ENCODE data around the gene CAMK2D. TPM values are rescaled to one million over a fixed set of nuclear protein-coding genes. Genes with fewer than 3 reads are reported as not detected.

Gene CAMK2D
- total and polyA plus RNA-seq, 10 donors, result 5.9 to 44.2 (median 33.3) TPM

DNA sequence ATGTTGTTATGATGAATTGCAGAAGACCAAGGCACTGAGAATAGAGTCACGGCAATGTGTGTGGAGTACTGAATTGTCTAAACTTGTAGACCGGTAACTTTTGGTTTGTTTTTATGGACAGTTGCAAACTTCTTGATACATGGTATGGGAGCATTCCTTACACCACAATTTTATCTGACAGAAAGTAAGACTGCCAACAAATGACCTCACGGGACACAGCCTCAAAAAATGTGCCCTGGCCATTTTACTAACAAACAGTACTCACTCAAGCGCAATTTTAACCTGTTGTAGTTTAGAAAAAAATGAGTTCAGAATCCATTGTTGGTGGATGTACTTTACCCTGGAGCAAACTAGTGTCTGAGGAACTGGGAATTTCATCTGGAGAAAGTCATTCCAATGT is 321.2 kb downstream of the CAMK2D start:
- DNase-seq, result no peak
- Histone ChIP-seq H3K27me3 (replicated peaks in 1 of 7) (no peaks in the 10 kb centered on the region), H3K4me3 (no peak overlapping the region), H3K4me1 (peaks cover 0 to 16% (median 0%) of the 10 kb centered on the region in 6 donors), H3K36me3 (no peaks in the 10 kb centered on the region), H3K27ac (no peak overlapping the region), H3K9me3 (no peaks in the 10 kb centered on the region)
- 86 to 92% (median 88%) methylated on average over 4 of the region's 4 CpGs for WGBS, 5 donors
- TF ChIP-seq CTCF (IDR thresholded peaks at IDR 0.05 in 8 of 11, conservative IDR thresholded peaks at IDR 0.05 in 3 of 11) (no peak), POLR2AphosphoS5 (IDR thresholded peaks at IDR 0.05) (no peak), POLR2A (IDR thresholded peaks at IDR 0.05) (no peak)
- intact Hi-C loops (cut with DNase I; ENCODE audit: low total_unique reads), result no loop called here

DNA sequence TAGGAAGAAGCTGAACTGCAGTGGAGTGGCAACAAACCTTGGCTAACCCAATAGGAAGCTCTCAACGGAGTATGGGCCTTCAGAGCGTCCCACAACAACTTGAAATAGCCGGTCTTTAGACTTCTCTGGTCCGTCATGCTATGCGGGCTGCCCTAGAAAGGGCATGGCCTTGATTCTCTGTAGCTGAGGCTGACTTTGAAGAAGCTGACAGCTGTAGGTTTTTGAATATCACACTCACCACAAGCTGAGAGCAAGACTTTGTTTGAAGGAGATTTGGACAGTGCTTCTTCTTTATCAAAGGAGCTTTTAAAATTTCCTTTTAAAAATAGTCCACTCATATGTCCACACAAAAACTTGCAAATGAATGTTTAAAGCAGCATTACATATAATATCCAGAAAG is 322.9 kb downstream of the CAMK2D start:
- DNase-seq, result no peak
- Histone ChIP-seq H3K9me3 (no peaks in the 10 kb centered on the region), H3K27ac (no peak overlapping the region), H3K36me3 (no peaks in the 10 kb centered on the region), H3K27me3 (replicated peaks in 1 of 7) (no peaks in the 10 kb centered on the region), H3K4me3 (no peak overlapping the region), H3K4me1 (peaks cover 0 to 16% (median 0%) of the 10 kb centered on the region in 6 donors)
- 81 to 91% (median 83%) methylated on average over 5 of the region's 5 CpGs for WGBS, 5 donors
- intact Hi-C loops (cut with DNase I; ENCODE audit: low total_unique reads), result no loop called here
- TF ChIP-seq POLR2A (IDR thresholded peaks at IDR 0.05) (no peak), CTCF (IDR thresholded peaks at IDR 0.05 in 8 of 11, conservative IDR thresholded peaks at IDR 0.05 in 3 of 11) (no peak), POLR2AphosphoS5 (IDR thresholded peaks at IDR 0.05) (no peak)

- 69 to 75% (median 73%) methylated on average over 3 of the region's 3 CpGs for WGBS, 5 donors
- H3K36me3 ChIP-seq, result no peaks in the 10 kb centered on the region
- H3K27ac ChIP-seq, result peak overlapping the region in 3 of 8 donors; percentile 5 to 37 (median 9)
- H3K4me3 ChIP-seq, result no peak overlapping the region
- H3K27me3 ChIP-seq (replicated peaks in 1 of 7), result no peaks in the 10 kb centered on the region
- peaks cover 0 to 16% (median 0%) of the 10 kb centered on the region in 6 donors for H3K4me1 ChIP-seq
- no peak for TF ChIP-seq CTCF (IDR thresholded peaks at IDR 0.05 in 8 of 11, conservative IDR thresholded peaks at IDR 0.05 in 3 of 11)
- TF ChIP-seq POLR2AphosphoS5 (IDR thresholded peaks at IDR 0.05), result no peak
- TF ChIP-seq POLR2A (IDR thresholded peaks at IDR 0.05), result no peak
- intact Hi-C loops (cut with DNase I; ENCODE audit: low total_unique reads), result no loop called here
- no peaks in the 10 kb centered on the region for H3K9me3 ChIP-seq
- DNase-seq, result no peak
Observed at GRCh38 chr4:113437129-113437528, 324.4 kb downstream of the CAMK2D start.

DNA sequence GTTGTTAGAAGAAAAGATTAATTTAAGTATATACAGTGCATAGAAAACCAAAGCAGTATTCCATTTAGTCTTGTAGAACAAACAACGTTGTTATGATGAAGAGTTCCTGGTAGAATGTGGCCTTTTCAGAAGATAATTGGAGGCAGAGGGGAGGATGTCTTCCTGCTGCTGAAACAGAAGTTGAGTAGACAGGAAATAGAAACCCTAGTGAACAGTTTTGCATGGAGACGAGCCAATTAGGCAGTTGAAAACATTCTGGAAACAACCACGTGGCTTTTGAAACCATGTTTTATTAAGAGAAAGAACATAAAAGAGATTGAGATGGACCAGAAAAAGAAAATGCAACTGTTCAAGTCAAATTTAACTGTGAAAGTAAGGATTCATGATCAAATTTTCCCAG is 325.2 kb downstream of the CAMK2D start:
- H3K27ac ChIP-seq, result peak overlapping the region in 7 of 8 donors; percentile 6 to 66 (median 39)
- no peaks in the 10 kb centered on the region for H3K36me3 ChIP-seq
- no peaks in the 10 kb centered on the region for H3K9me3 ChIP-seq
- H3K4me1 ChIP-seq, result peaks cover 0 to 16% (median 0%) of the 10 kb centered on the region in 6 donors
- no peaks in the 10 kb centered on the region for H3K27me3 ChIP-seq (replicated peaks in 1 of 7)
- 5 to 13% (median 9%) methylated on average over 3 of the region's 3 CpGs for WGBS, 5 donors
- no peak for DNase-seq
- TF ChIP-seq POLR2A (IDR thresholded peaks at IDR 0.05) (no peak), POLR2AphosphoS5 (IDR thresholded peaks at IDR 0.05) (no peak), CTCF (IDR thresholded peaks at IDR 0.05 in 8 of 11, conservative IDR thresholded peaks at IDR 0.05 in 3 of 11) (no peak)
- H3K4me3 ChIP-seq, result no peak overlapping the region
- intact Hi-C loops (cut with DNase I; ENCODE audit: low total_unique reads), result no loop called here
